Body of pancreas (tissue), 4 donors: ENCODE measurements around the gene BLZF1. TPM values are rescaled to one million over a fixed set of nuclear protein-coding genes. Genes with fewer than 3 reads are reported as not detected.

Experiments used
- ATAC-seq: fragments of 150-250 bp; one replicate; pipeline ENCODE4 v1.9.1; 2016
- DNase-seq, 4 donors: peaks; one replicate each; pipeline ENCODE4 v3.0.0-alpha.2; 2019
- H3K27ac ChIP-seq, 4 donors: fragments of 200-600 bp; sonication (generic); 1 replicate in 3 of 4; 2 replicates in 1 of 4; pipeline versions ENCODE4 v1.5.1 to v1.6.1; 2016 to 2019; ENCODE audit warnings: mild to moderate bottlenecking in 1 of 4, mixed read lengths in 1 of 4, moderate library complexity in 1 of 4
- H3K27me3 ChIP-seq, 2 donors: fragments of 200-600 bp; sonication (generic); one replicate each; pipeline ENCODE4 v1.6.0; 2016; ENCODE audit warnings: mild to moderate bottlenecking in 1 of 2
- H3K36me3 ChIP-seq, 2 donors: fragments of 200-600 bp; sonication (generic); replicated peaks in 1 of 2; 2 replicates each; pipeline ENCODE4 v1.5.1; 2016; ENCODE audit warnings: low read depth in 2 of 2; ENCODE audit not compliant: insufficient read depth in 1 of 2
- H3K4me1 ChIP-seq: fragments of 200-600 bp; sonication (generic); one replicate; pipeline ENCODE4 v1.6.0; 2016
- H3K4me3 ChIP-seq, 2 donors: fragments of 200-600 bp; sonication (generic); 1 replicate in 1 of 2; 2 replicates in 1 of 2; pipeline ENCODE4 v1.5.1; 2016 to 2019
- H3K9me3 ChIP-seq, 3 donors: fragments of 200-600 bp; sonication (generic); 1 replicate in 2 of 3; 2 replicates in 1 of 3; pipeline ENCODE4 v1.5.1; 2016
- POLR2A ChIP-seq, 3 donors: fragments of 450-650 bp; IDR thresholded peaks; one replicate each; pipeline ENCODE4 v1.6.1; 2016; ENCODE audit warnings: antibody characterized with exemption in 3 of 3, mild to moderate bottlenecking in 2 of 3
- WGBS, 2 donors: methylation state at CpG; one replicate each; pipeline ENCODE4 v1.1.5; 2017; 5-methylcytosine and 5-hydroxymethylcytosine counted together
- intact Hi-C: fragments of 100-400 bp; cut with DNase I; formaldehyde crosslinking; loops from one replicate; pipeline ENCODE4 v1.15.1; 2023
- total RNA-seq, 2 donors: library from RNA; depleted of rRNA; stranded (reverse); fragments of >200 nt; gene quantifications; one replicate each; pipeline ENCODE4 v1.1.0, GENCODE V29; 2016
- TF ChIP-seq, protein P1 (sequence below), 7 experiments: fragments of 450-650 bp in 4 of 7; fragments of 200-600 bp in 3 of 7; sonication (generic) in 3 of 7; IDR thresholded peaks; one replicate each; pipeline ENCODE4 v1.5.1; 2016 to 2019; ENCODE audit warnings: antibody characterized with exemption in 7 of 7

The BLZF1 gene
- total RNA-seq, 2 donors from 2014 or later, result 11.5 to 15.0 TPM

DNA sequence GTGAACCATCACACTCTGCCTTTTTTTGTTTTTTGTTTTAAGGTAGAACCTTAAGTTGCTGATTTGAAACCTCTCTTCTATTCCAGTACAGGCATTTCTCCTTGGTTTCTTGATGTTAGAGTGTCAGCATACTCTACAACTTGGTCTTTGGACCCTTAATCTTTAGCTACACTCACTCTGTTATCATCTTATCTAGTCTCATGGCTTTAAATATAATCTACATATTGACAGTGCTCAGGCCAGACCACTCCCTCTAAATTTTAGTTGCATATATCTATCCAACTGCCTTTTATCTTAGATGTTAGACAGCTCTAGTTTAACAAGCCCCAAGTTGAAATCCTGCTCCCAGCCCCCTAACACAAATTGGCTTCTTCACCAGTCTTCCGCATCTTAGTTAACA is 22.5 kb upstream of the BLZF1 start:
- 92 to 98% methylated on average over 1 of the region's 1 CpG for WGBS, 2 donors

DNA sequence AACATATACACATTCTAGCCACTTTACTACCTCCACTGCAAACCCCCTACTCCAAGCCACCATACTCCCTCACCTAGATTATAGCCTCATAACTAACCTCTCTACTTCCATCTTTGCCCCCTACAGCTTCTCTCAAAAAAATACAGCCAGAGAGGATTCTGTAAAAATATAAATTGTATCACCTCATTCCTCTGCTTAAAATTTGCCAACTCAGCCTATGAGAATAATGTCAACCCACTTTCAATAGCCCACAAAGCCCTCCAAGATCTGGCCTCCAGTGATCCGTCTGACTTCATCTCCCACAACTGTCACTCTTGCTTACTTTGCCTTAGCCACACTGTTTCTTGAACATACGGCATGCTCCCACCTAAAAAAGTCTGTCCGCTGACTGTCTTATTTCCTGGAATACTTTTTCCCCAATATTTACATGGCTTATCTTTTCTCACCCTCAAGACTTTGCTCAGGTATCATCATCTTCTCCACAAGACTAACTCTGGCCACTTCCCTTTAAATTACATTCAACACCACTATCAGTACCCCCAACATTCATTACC is 21.9 kb upstream of the BLZF1 start:
- DNase-seq, result no peak
- TF ChIP-seq POLR2A (IDR thresholded peaks at IDR 0.05), result no peak
- TF ChIP-seq, protein P1, sequence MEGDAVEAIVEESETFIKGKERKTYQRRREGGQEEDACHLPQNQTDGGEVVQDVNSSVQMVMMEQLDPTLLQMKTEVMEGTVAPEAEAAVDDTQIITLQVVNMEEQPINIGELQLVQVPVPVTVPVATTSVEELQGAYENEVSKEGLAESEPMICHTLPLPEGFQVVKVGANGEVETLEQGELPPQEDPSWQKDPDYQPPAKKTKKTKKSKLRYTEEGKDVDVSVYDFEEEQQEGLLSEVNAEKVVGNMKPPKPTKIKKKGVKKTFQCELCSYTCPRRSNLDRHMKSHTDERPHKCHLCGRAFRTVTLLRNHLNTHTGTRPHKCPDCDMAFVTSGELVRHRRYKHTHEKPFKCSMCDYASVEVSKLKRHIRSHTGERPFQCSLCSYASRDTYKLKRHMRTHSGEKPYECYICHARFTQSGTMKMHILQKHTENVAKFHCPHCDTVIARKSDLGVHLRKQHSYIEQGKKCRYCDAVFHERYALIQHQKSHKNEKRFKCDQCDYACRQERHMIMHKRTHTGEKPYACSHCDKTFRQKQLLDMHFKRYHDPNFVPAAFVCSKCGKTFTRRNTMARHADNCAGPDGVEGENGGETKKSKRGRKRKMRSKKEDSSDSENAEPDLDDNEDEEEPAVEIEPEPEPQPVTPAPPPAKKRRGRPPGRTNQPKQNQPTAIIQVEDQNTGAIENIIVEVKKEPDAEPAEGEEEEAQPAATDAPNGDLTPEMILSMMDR (IDR thresholded peaks at IDR 0.05), result no peak
- no peak overlapping the region for H3K27ac ChIP-seq
- 90 to 94% methylated on average over 3 of the region's 3 CpGs for WGBS, 2 donors
- no peak for ATAC-seq
- H3K27me3 ChIP-seq, result no peaks in the 10 kb centered on the region
- H3K4me3 ChIP-seq, result no peak overlapping the region
- intact Hi-C loops, result loop anchor here (10.0 kb wide), 1 partner anchor 741 kb away; no protein-coding TSS in a partner anchor
- H3K9me3 ChIP-seq, result no peaks in the 10 kb centered on the region
- no peaks in the 10 kb centered on the region for H3K4me1 ChIP-seq
- no peaks in the 10 kb centered on the region for H3K36me3 ChIP-seq

More for the DNA sequence above, 22.5 kb upstream of the BLZF1 start:
- ATAC-seq (no peak), DNase-seq (no peak)
- intact Hi-C loops, result loop anchor here (10.0 kb wide), 1 partner anchor 741 kb away; no protein-coding TSS in a partner anchor
- Histone ChIP-seq H3K4me1 (no peaks in the 10 kb centered on the region), H3K4me3 (no peak overlapping the region), H3K36me3 (no peaks in the 10 kb centered on the region), H3K27me3 (no peaks in the 10 kb centered on the region), H3K27ac (no peak overlapping the region), H3K9me3 (no peaks in the 10 kb centered on the region)
- no peak for TF ChIP-seq POLR2A (IDR thresholded peaks at IDR 0.05)
- TF ChIP-seq, protein P1 (IDR thresholded peaks at IDR 0.05), result no peak

DNA sequence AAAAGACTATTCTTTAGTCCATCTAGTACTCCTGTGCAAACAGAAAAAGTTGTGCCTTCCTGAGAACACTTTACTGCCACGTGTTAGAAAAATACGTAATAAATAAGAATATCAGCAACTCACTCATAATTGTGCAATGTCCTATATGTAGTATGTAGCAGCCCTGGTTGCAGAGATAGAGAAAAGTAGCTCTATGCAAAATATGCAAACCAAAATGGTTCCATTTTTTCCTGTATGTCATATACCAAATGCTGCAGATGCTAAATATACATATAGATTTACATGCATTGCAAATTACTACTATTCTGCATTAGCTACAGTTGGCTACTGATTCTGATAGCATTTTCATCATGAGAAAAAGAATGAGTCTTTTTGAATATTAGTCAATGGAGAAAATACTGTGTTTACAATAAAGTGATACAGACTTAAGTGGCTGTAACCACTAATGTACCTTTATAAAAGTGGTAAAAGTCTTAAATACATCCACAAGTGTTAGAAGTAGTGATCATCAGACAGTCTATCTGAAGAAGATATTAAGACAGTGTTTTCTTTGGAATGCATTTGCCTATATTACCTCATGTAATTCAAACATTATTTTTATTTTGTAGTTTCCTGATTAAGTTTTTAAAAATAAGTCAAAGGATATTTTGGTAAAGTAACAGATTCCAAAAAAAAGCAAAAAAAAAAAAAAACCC is 20.2 kb upstream of the BLZF1 start:
- Histone ChIP-seq H3K27me3 (no peaks in the 10 kb centered on the region), H3K27ac (no peak overlapping the region), H3K9me3 (no peaks in the 10 kb centered on the region), H3K4me1 (no peaks in the 10 kb centered on the region), H3K4me3 (no peak overlapping the region), H3K36me3 (no peaks in the 10 kb centered on the region)
- intact Hi-C loops, result loop anchor here (10.0 kb wide), 1 partner anchor 743 kb away; no protein-coding TSS in a partner anchor
- TF ChIP-seq, protein P1 (IDR thresholded peaks at IDR 0.05), result no peak
- no peak for TF ChIP-seq POLR2A (IDR thresholded peaks at IDR 0.05)
- no peak for DNase-seq
- WGBS, 2 donors, result 63 to 77% methylated on average over 2 of the region's 2 CpGs
- no peak for ATAC-seq

DNA sequence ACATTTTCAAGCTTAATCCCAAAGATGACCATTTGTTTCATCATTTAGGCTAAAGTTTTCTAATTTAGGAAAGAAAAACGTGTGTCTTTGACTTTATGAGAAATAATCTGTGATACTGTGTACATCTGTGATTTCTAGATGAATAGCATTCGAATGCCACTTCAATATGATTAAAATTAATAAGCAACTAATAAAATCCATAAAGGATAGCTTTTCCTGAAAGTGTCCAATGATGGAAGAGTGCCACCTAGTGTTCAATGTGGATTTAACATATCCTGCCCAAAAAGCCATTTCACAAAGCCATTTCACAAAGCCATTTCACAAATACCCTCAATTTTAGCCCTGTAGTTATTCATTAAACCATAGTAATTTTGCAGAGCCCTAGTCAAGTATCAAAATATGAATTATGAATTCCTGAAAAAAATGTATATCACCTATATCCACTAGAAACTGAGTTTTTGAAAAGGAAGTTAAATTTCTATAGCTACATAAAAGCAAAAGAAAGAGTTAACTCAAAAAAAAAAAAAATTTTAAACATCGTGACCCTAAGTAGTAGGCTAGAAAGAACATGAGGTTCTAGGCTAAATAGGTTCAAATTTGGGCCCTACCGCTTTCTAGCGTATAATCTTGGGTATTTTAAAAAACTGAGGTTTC is 19.5 kb upstream of the BLZF1 start:
- DNase-seq, result peak in 1 of 4 donors; percentile 21
- H3K27me3 ChIP-seq, result no peaks in the 10 kb centered on the region
- no peaks in the 10 kb centered on the region for H3K4me1 ChIP-seq
- WGBS, 2 donors, result 39 to 41% methylated on average over 5 of the region's 5 CpGs
- intact Hi-C loops, result loop anchor here (10.0 kb wide), 1 partner anchor 744 kb away; no protein-coding TSS in a partner anchor
- H3K4me3 ChIP-seq, result no peak overlapping the region
- peak; percentile 33 for ATAC-seq
- no peak overlapping the region for H3K27ac ChIP-seq
- no peaks in the 10 kb centered on the region for H3K36me3 ChIP-seq
- no peaks in the 10 kb centered on the region for H3K9me3 ChIP-seq
- TF ChIP-seq POLR2A (IDR thresholded peaks at IDR 0.05), result no peak
- TF ChIP-seq, protein P1 (IDR thresholded peaks at IDR 0.05), result peak; percentile 50 to 88 (median 80)
